Measurements from ENCODE around the gene NHLRC4.

NHLRC4 gene

GRCh38 chr16:582614-583331, 16.0 kb downstream of the NHLRC4 start:
- no peak for DNase-seq (ENCODE audit: low read depth in 2 of 2)

GRCh38 chr16:583470-583814, 16.6 kb downstream of the NHLRC4 start:
- DNase-seq (ENCODE audit: low read depth in 2 of 2), result no peak

- DNase-seq (ENCODE audit: low read depth in 2 of 2), result no peak
Observed at GRCh38 chr16:583815-584591, 17.2 kb downstream of the NHLRC4 start.

- DNase-seq (ENCODE audit: low read depth in 2 of 2), result no peak
Observed at GRCh38 chr16:585351-585750, 18.5 kb downstream of the NHLRC4 start.

GRCh38 chr16:586047-586644, 19.3 kb downstream of the NHLRC4 start:
- no peak for DNase-seq (ENCODE audit: low read depth in 2 of 2)

- no peak for DNase-seq (ENCODE audit: low read depth in 2 of 2)
Observed at GRCh38 chr16:586645-587590, 20.1 kb downstream of the NHLRC4 start.

GRCh38 chr16:588639-588888, 21.8 kb downstream of the NHLRC4 start:
- no peak for DNase-seq (ENCODE audit: low read depth in 2 of 2)

GRCh38 chr16:588889-589657, 22.3 kb downstream of the NHLRC4 start:
- DNase-seq (ENCODE audit: low read depth in 2 of 2), result peak; percentile 89 to 90

GRCh38 chr16:589658-590187, 22.9 kb downstream of the NHLRC4 start, which contains the start of gene RAB40C:
RAB40C (plus strand) TSS chr16:590066; CDS start chr16:590292, 226 bp downstream.
- peak; percentile 94 for DNase-seq (ENCODE audit: low read depth in 2 of 2)

- no peak for DNase-seq (ENCODE audit: low read depth in 2 of 2)
Observed at GRCh38 chr16:590188-590814, 23.5 kb downstream of the NHLRC4 start.

GRCh38 chr16:590815-591200, 24.0 kb downstream of the NHLRC4 start:
- DNase-seq (ENCODE audit: low read depth in 2 of 2), result no peak

GRCh38 chr16:591231-591630, 24.4 kb downstream of the NHLRC4 start:
- DNase-seq (ENCODE audit: low read depth in 2 of 2), result no peak

GRCh38 chr16:591892-592517, 25.2 kb downstream of the NHLRC4 start:
- DNase-seq (ENCODE audit: low read depth in 2 of 2), result no peak

GRCh38 chr16:592518-593306, 25.9 kb downstream of the NHLRC4 start:
- DNase-seq (ENCODE audit: low read depth in 2 of 2), result no peak

GRCh38 chr16:593406-593805, 26.6 kb downstream of the NHLRC4 start:
- DNase-seq (ENCODE audit: low read depth in 2 of 2), result no peak

GRCh38 chr16:593807-594206, 27.0 kb downstream of the NHLRC4 start:
- DNase-seq (ENCODE audit: low read depth in 2 of 2), result no peak

GRCh38 chr16:595094-595528, 28.3 kb downstream of the NHLRC4 start:
- no peak for DNase-seq (ENCODE audit: low read depth in 2 of 2)

GRCh38 chr16:595942-596735, 29.3 kb downstream of the NHLRC4 start:
- DNase-seq (ENCODE audit: low read depth in 2 of 2), result no peak

- no peak for DNase-seq (ENCODE audit: low read depth in 2 of 2)
Observed at GRCh38 chr16:596736-597060, 29.9 kb downstream of the NHLRC4 start.
